ENCODE results near the gene TMEM121.
"Not testable (repeated sequence)": the region's sequence is repeated elsewhere in the genome, so short reads cannot be mapped to it uniquely, and the experiment has no call there.

TMEM121 gene

GRCh38 chr14:105547741-105548169 is 21.4 kb downstream of the TMEM121 start:
- DNase-seq, result no peak

DNA sequence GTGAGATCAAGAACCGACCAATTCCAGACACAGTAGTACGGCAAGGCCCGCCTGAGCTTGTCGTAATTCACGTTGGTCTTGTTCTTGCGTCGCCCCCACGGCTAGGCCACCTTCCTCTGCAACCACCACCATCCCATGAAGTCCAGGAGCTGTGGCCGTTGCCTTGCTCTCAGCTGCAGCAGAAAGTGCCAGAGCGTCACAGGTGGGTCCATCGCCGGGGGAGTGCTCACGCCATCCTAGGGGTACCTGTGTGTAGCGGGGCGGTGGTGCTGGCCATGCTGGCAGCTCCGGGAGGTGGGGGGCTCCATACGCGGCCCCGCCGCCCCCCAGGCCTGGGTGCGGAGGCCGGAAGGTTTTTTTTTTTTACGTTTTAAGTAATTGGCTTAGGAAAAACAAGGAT is 23.1 kb downstream of the TMEM121 start:
- no peak for DNase-seq

DNA sequence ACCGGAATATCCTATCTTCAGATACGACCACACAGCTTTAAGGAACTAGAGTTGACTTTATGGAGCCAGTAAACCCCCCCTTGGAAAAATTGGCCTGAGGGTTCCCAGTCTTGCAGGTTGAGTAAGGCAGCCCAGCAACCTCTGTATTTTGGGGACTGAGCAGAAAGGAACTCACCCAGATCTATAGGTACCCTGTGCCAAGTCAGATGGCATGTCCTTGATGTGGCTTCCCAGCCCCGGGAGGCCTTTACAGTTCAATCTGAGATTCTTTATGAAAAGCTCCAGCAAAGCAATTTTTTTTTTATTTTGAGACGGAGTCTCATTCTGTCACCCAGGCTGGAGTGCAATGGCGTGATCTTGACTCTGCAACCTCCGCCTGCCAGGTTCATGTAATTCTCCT is 27.6 kb downstream of the TMEM121 start:
- DNase-seq, result no peak

DNA sequence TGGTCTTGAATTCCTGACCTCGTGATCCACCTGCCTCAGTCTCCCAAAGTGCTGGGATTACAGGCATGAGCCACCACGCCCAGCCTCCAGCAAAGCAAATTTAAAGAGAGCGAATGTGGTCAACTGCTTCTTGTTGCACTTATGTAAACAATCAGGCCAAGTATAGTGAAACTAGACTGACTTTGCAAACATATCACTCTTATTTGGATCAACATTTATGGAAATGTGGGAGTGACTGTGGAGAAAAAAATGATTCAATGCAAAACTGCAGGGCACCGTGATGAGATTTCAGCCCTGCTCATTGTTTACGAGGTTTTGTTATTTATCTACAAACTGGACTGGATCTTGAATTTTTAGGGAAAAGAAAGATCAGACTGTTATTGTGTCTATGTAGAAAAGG is 28.1 kb downstream of the TMEM121 start:
- no peak for DNase-seq

DNA sequence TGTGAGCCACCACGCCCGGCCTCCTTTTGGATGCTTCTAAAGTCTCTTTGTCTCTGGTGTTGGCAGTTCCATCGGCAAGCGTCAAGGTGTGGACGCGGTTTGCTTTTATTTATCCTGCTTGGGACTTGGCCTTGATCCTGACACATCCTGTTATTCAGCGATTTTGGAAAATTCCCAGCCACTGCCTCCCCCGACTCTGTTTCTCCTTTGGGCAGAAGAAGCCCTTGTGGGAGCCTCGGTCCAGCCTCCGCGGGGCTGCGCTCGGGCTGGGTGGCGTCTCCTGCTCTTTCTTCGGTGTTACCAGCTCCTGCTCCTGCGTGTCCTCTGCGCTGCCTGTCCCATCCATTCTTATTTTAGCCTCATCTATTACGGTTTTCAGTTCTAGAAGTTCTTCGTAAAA is 31.3 kb downstream of the TMEM121 start:
- not testable (repeated sequence) for DNase-seq

GRCh38 chr14:105558449-105559154 is 32.2 kb downstream of the TMEM121 start:
- DNase-seq, result not testable (repeated sequence)

DNA sequence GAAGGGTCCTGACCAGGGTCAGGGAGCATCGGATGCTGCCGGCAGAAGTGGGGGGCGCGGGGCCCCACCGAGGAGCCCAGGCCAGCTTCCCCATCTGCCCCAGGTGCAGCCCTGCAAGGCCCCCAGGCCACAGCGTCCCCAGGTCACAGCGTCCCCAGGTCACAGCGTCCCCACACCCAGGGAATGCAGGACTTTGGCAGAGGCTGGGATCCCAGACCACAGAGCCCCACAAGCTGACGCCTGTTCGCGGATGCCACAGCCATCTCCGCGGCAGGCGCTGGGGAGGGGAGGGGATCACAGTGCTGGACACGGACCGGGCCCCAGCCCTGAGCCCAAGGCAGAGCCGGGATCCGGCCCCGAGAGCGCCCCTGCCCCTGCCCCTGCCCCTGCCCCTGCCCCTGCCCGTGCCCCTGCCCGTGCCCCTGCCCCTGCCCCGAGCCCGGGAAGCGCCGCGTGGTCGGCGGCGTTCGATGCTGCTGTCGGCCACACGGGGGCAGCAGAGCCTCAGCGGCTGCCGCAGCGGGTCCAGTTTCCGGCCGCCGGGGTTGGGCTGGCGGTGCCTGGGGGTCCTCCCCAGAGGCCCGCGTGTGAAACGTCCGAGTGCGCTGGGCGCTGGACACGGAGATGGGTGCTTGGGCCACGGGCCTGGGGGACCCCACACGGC is 33.1 kb downstream of the TMEM121 start:
- DNase-seq, result not testable (repeated sequence)

DNA sequence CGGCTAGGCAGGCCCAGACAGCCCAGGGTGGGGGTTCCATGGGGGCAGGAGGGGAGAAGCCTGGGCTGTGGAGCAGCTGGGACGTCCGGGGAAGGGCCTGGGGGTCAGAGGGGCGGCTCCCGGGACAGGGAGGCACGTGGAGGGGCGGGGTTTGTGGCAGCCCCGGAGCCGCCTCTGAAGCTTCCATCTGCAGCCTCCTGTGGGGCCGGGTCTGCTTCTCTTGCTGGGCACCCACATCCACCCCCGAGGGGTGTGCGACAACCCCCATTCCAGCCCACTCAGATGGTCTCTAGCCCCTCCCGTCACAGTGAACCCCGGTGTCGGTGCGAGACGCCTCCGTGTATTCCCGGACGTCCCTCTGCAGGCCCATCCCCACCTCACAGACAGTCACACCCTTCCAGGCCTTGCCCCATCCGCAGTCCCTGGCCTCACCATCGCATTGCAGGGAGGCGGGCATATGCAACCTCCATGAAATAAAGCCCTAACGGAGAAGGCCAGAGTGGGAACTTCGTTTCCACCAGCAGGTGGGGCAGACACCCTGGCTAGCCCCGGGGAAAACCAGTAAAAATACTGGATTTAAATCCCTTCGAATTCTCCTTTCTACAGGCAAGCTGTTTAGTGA is 33.8 kb downstream of the TMEM121 start:
- not testable (repeated sequence) for DNase-seq

DNA sequence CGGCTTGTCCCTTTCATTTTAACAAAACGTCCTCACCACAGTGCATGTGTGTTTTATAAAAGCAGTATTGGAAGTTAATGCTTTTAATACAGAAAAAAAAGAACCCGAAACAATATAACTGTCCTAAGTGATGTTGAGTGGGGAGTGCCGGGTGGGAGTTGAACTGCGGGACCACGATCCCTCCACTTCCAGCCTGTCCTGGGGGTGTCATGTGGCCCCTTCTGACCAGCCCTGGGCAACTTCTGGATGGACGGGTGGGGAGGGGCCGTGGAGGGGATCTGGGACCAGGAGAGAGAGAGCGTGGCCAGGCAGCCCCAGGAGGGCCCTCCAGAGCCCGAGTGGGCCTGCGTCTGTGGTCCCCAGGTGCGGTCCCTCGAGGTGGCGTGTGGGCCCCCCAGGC is 35.0 kb downstream of the TMEM121 start:
- not testable (repeated sequence) for DNase-seq

GRCh38 chr14:105562713-105563346 is 36.4 kb downstream of the TMEM121 start:
- no peak for DNase-seq

DNA sequence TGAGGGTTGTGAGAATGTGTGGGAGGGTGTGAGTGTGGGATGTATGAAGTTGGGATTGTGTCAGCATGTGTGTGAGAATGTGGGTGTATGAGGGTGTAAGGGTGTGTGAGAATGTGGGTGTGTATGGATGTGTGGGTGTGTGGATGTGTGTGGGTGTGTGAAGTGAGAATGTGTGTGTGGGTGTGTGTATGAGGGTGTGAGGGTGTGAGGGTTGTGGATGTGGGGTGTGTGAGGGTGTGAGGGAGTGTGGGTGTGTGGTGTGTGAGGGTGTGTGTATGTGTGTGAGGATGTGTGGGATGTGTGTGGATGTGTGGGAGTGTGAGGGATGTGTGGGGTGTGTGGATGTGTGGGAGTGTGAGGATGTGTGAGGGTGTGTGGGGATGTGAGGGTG is 37.0 kb downstream of the TMEM121 start:
- DNase-seq, result no peak

- DNase-seq, result not testable (repeated sequence)
Observed at GRCh38 chr14:105564536-105564935, 38.2 kb downstream of the TMEM121 start.

DNA sequence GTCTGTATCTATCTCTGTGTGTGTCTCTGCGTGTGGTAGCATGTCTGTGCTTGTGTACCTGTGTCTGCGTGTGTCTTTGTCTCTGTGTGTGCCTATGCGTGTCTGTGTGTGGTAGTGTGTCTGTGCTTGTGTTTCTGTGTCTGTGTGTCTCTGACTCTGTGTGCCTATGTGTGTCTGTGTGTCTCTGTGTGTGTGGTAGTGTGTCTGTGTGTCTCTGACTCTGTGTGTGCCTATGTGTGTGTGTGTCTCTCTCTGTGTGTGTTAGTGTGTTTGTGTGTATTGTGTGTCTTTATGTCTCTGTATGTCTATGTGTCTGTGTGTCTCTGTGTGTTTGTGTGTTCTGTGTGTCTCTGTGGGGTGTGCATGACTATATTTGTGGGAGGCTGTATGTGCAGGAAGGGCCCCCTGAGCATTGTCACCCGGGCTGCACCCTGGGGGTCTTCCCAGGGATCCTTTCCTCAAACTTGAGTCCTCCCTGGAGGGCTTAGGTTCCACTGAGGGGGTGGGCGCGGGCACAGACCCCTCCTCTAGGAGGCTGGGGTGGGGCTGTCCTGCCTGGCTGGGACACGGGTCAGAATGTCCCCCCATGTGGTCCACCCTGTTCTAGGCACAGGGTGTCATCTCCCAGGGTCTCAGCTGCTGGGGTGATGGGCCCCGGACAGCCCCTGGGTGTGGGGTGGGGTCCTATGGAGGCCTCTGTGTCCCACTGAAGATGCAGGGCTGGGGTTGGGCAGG is 39.0 kb downstream of the TMEM121 start:
- DNase-seq, result not testable (repeated sequence)

GRCh38 chr14:105566248-105567163 is 40.1 kb downstream of the TMEM121 start:
- not testable (repeated sequence) for DNase-seq

DNA sequence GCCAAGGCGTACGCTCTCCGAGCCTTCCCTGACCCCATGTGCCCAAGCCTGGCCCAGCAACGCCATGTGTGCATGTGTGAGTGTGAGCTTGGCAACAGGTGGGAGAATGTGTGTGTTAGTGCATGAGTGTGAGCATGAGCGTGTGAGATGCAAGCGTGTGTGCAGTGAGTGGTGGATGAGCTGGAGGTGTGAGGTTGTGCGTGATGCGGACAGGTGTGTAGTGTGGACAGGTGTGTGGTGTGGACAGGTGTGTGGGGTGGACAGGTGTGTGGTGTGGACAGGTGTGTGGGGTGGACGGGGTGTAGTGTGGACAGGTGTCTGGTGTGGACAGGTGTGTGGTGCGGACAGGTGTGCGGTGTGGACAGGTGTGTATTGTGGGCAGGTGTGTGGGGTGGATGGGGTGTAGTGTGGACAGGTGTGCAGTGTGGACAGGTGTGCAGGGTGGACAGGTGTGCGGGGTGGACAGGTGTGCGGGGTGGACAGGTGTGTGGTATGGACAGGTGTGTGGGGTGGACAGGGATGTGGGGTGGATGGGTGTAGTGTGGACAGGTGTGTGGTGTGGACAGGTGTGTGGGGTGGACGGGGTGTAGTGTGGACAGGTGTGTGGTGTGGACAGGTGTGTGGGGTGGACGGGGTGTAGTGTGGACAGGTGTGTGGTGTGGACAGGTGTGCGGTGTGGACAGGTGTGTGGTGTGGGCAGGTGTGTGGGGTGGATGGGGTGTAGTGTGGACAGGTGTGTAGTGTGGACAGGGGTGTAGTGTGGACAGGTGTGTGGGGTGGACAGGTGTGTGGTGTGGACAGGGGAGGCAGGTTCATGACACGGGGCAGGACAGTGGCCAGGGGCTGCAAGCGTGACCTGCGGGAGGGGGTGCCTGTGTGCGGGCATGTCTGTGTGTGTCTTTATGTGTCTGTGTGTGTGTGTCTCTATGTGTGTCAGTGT is 41.1 kb downstream of the TMEM121 start:
- DNase-seq, result not testable (repeated sequence)

- DNase-seq, result not testable (repeated sequence)
Observed at GRCh38 chr14:105568140-105568843, 41.9 kb downstream of the TMEM121 start.

- no peak for DNase-seq
Observed at GRCh38 chr14:105568859-105569766, 42.7 kb downstream of the TMEM121 start.

DNA sequence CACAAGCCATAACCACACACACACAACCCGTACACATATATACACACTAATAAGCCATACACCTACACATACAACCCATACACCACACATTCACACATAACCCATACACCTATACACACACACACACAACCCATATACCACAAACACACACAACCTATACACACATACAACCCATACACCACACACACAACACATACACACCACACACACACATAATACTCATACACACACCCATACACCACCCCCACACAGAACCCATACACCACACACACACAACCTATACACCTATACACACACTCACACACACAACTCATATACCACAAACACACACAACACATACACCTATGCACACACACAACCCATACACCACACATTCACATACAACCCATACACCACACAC is 44.1 kb downstream of the TMEM121 start:
- no peak for DNase-seq
